Mesenchymal stem cell (in vitro differentiated cells and primary cell): ENCODE measurements around the gene ALDH1A3.

Source experiments
- DNase-seq: peaks from one replicate; pipeline ENCODE4 v3.0.0-alpha.2; 2013
- H2AFZ ChIP-seq: one replicate; pipeline ENCODE4 v1.6.1; 2013; ENCODE audit warnings: low read depth, mild to moderate bottlenecking, control low read depth, inconsistent platforms, low read length, moderate library complexity
- H2AK5ac ChIP-seq: 2 replicates; pipeline ENCODE4 v1.6.1; 2013; ENCODE audit warnings: low read length, moderate library complexity, mild to moderate bottlenecking, inconsistent platforms; ENCODE audit not compliant: severe bottlenecking
- H2BK120ac ChIP-seq: one replicate; pipeline ENCODE4 v1.6.1; 2013; ENCODE audit warnings: low read depth, mild to moderate bottlenecking, inconsistent platforms, low read length, moderate library complexity
- H2BK12ac ChIP-seq, 2 experiments: one replicate each; pipeline ENCODE4 v1.6.1; 2013; ENCODE audit warnings: inconsistent platforms in 2 of 2, low read length in 2 of 2, mild to moderate bottlenecking in 2 of 2, moderate library complexity in 2 of 2, control low read depth in 1 of 2
- H2BK15ac ChIP-seq: one replicate; pipeline ENCODE4 v1.6.1; 2013; ENCODE audit warnings: mild to moderate bottlenecking, low read depth, inconsistent platforms; ENCODE audit not compliant: poor library complexity, severe bottlenecking
- H2BK5ac ChIP-seq: 2 replicates; pipeline ENCODE4 v1.6.1; 2013; ENCODE audit warnings: low read depth, mild to moderate bottlenecking, low read length, control low read depth, inconsistent platforms; ENCODE audit not compliant: poor library complexity, severe bottlenecking
- H3K14ac ChIP-seq, 2 experiments: one replicate each; pipeline ENCODE4 v1.6.1; 2013; ENCODE audit warnings: inconsistent platforms in 2 of 2, low read length in 2 of 2, control low read depth in 1 of 2, mild to moderate bottlenecking in 1 of 2, moderate library complexity in 1 of 2
- H3K18ac ChIP-seq, 2 experiments: one replicate each; pipeline ENCODE4 v1.6.1; 2013; ENCODE audit warnings: inconsistent platforms in 2 of 2, low read length in 2 of 2, control low read depth in 1 of 2, low read depth in 1 of 2, mild to moderate bottlenecking in 1 of 2
- H3K23ac ChIP-seq, 2 experiments: one replicate each; pipeline ENCODE4 v1.6.1; 2013; ENCODE audit warnings: inconsistent platforms in 2 of 2, low read length in 2 of 2, mild to moderate bottlenecking in 2 of 2, moderate library complexity in 2 of 2, control low read depth in 1 of 2
- H3K27ac ChIP-seq: 2 replicates; pipeline ENCODE4 v1.5.1; 2013; ENCODE audit warnings: mild to moderate bottlenecking, moderate library complexity, low read length, control low read depth, inconsistent platforms; ENCODE audit not compliant: poor library complexity, severe bottlenecking
- H3K27me3 ChIP-seq, 2 experiments: 2 replicates each; pipeline versions ENCODE4 v1.6.1 to v1.7.0; 2013; ENCODE audit warnings: low read length in 2 of 2, mild to moderate bottlenecking in 2 of 2, moderate library complexity in 2 of 2, control low read depth in 1 of 2, inconsistent platforms in 1 of 2; ENCODE audit not compliant: control insufficient read depth in 1 of 2, insufficient read depth in 1 of 2
- H3K36me3 ChIP-seq, 2 experiments: 2 replicates each; pipeline versions ENCODE4 v1.6.1 to v1.7.0; 2013; ENCODE audit warnings: low read length in 2 of 2, control low read depth in 1 of 2, inconsistent platforms in 1 of 2, low read depth in 1 of 2, mild to moderate bottlenecking in 1 of 2; ENCODE audit not compliant: insufficient read depth in 2 of 2, control insufficient read depth in 1 of 2
- H3K4ac ChIP-seq, 2 experiments: one replicate each; pipeline ENCODE4 v1.6.1; 2013; ENCODE audit warnings: inconsistent platforms in 2 of 2, low read length in 2 of 2, mild to moderate bottlenecking in 2 of 2, moderate library complexity in 2 of 2, control low read depth in 1 of 2, low read depth in 1 of 2
- H3K4me1 ChIP-seq: 2 replicates; pipeline ENCODE4 v1.6.1; 2013; ENCODE audit warnings: low read depth, low read length, control low read depth; ENCODE audit not compliant: control insufficient read depth, insufficient read depth
- H3K4me2 ChIP-seq: 2 replicates; pipeline ENCODE4 v1.6.1; 2013; ENCODE audit warnings: low read length, mild to moderate bottlenecking, inconsistent platforms; ENCODE audit not compliant: poor library complexity, severe bottlenecking
- H3K4me3 ChIP-seq, 2 experiments: 2 replicates each; pipeline versions ENCODE4 v1.5.1 to v1.7.0; 2013; ENCODE audit warnings: low read length in 2 of 2, mild to moderate bottlenecking in 2 of 2, control low read depth in 1 of 2, low read depth in 1 of 2; ENCODE audit not compliant: insufficient read depth in 1 of 2
- H3K79me1 ChIP-seq: replicated peaks from 2 replicates; pipeline ENCODE4 v1.6.1; 2013; ENCODE audit warnings: mild to moderate bottlenecking, control low read depth, low read length, inconsistent platforms; ENCODE audit not compliant: poor library complexity, severe bottlenecking
- H3K9ac ChIP-seq: 2 replicates; pipeline ENCODE4 v1.7.0; 2013; ENCODE audit warnings: mild to moderate bottlenecking, low read length, moderate library complexity
- H3K9me3 ChIP-seq: 2 replicates; pipeline ENCODE4 v1.7.0; 2013; ENCODE audit warnings: mild to moderate bottlenecking, low read length; ENCODE audit not compliant: control insufficient read depth
- H4K8ac ChIP-seq: one replicate; pipeline ENCODE4 v1.6.1; 2013; ENCODE audit warnings: inconsistent platforms, mild to moderate bottlenecking, low read length, moderate library complexity
- H4K91ac ChIP-seq: one replicate; pipeline ENCODE4 v1.6.1; 2013; ENCODE audit warnings: mild to moderate bottlenecking, low read length, inconsistent platforms
- WGBS: methylation state at CpG from one replicate; pipeline ENCODE4 v1.1.7; 2013; ENCODE audit warnings: mixed read lengths; 5-methylcytosine and 5-hydroxymethylcytosine counted together

ALDH1A3 gene

GRCh38 chr15:100918690-100919480, 39.3 kb downstream of the ALDH1A3 start, which contains the start of gene LRRK1:
Gene LRRK1, plus strand, starts transcription at chr15:100919357. Its CDS starts 5,276 bp downstream, at chr15:100924633.
- Histone ChIP-seq H3K4me1 (peaks cover 18% of the 10 kb centered on the region), H3K9ac (peak within 1 kb of the TSS; percentile 89), H2BK15ac (peak within 1 kb of the TSS; percentile 44), H3K18ac (peak within 1 kb of the TSS; percentile 70 to 82), H2BK5ac (no peak within 1 kb of the TSS), H3K14ac (peak within 1 kb of the TSS; percentile 56 to 76), H3K4me3 (peak within 1 kb of the TSS; percentile 58 to 87), H2AFZ (peak within 1 kb of the TSS; percentile 87), H3K79me1 (no peaks in the 10 kb centered on the region), H4K8ac (peak within 1 kb of the TSS; percentile 72), H3K9me3 (no peaks in the 10 kb centered on the region), H3K36me3 (peaks cover 0 to 33% of the 10 kb centered on the region in 2 experiments), H2BK12ac (peak within 1 kb of the TSS in 1 of 2 experiments; percentile 76), H3K23ac (peak within 1 kb of the TSS; percentile 61 to 62), H3K4ac (peak within 1 kb of the TSS; percentile 13 to 33), H2BK120ac (peak within 1 kb of the TSS; percentile 38), H3K4me2 (peak within 1 kb of the TSS; percentile 98), H3K27me3 (peaks cover 0 to 56% of the 10 kb centered on the region in 2 experiments), H3K27ac (no peak within 1 kb of the TSS), H2AK5ac (no peak within 1 kb of the TSS), H4K91ac (peak within 1 kb of the TSS; percentile 61)
- 3% methylated on average over 47 of the region's 87 CpGs for WGBS
- peak; percentile 55 for DNase-seq

GRCh38 chr15:100919481-100920405, 40.1 kb downstream of the ALDH1A3 start:
- H3K27me3 ChIP-seq, result peaks cover 0 to 49% of the 10 kb centered on the region in 2 experiments
- peak overlapping the region; percentile 58 to 85 for H3K4me3 ChIP-seq
- H2BK5ac ChIP-seq, result no peak overlapping the region
- H2AK5ac ChIP-seq, result no peak overlapping the region
- peak overlapping the region; percentile 87 for H2AFZ ChIP-seq
- 9% methylated on average over 51 of the region's 80 CpGs for WGBS
- H3K9ac ChIP-seq, result peak overlapping the region; percentile 89
- H4K91ac ChIP-seq, result peak overlapping the region; percentile 61
- H3K27ac ChIP-seq, result no peak overlapping the region
- H2BK120ac ChIP-seq, result no peak overlapping the region
- H3K9me3 ChIP-seq, result no peaks in the 10 kb centered on the region
- H3K4me2 ChIP-seq, result peak overlapping the region; percentile 98
- peak overlapping the region; percentile 72 for H4K8ac ChIP-seq
- peak overlapping the region in 1 of 2 experiments; percentile 20 for H3K4ac ChIP-seq
- H3K14ac ChIP-seq, result peak overlapping the region in 1 of 2 experiments; percentile 76
- peaks cover 18% of the 10 kb centered on the region for H3K4me1 ChIP-seq
- H3K23ac ChIP-seq, result peak overlapping the region in 1 of 2 experiments; percentile 61
- H3K18ac ChIP-seq, result no peak overlapping the region
- H3K79me1 ChIP-seq, result no peaks in the 10 kb centered on the region
- peak; percentile 36 for DNase-seq
- peak overlapping the region; percentile 41 for H2BK15ac ChIP-seq
- H2BK12ac ChIP-seq, result no peak overlapping the region
- peaks cover 0 to 34% of the 10 kb centered on the region in 2 experiments for H3K36me3 ChIP-seq

GRCh38 chr15:100920516-100921135, 41.0 kb downstream of the ALDH1A3 start:
- Histone ChIP-seq H2BK5ac (no peak overlapping the region), H3K4me2 (no peak overlapping the region), H3K4me3 (peak overlapping the region in 1 of 2 experiments; percentile 85), H2BK120ac (no peak overlapping the region), H3K27ac (no peak overlapping the region), H3K36me3 (peaks cover 0 to 33% of the 10 kb centered on the region in 2 experiments), H3K14ac (no peak overlapping the region), H3K4ac (no peak overlapping the region), H2BK12ac (no peak overlapping the region), H3K18ac (no peak overlapping the region), H3K23ac (no peak overlapping the region), H3K27me3 (peaks cover 0 to 48% of the 10 kb centered on the region in 2 experiments), H2AK5ac (no peak overlapping the region), H2AFZ (no peak overlapping the region), H4K8ac (no peak overlapping the region), H3K4me1 (peaks cover 18% of the 10 kb centered on the region), H3K9ac (peak overlapping the region; percentile 89), H3K79me1 (no peaks in the 10 kb centered on the region), H3K9me3 (no peaks in the 10 kb centered on the region), H4K91ac (no peak overlapping the region), H2BK15ac (no peak overlapping the region)
- DNase-seq, result no peak
- WGBS, result 88% methylated on average over 7 of the region's 8 CpGs
